SK-N-SH treated with all-trans-retinoic acid at 6 μM for 48 hours (cell line): ENCODE data around the gene ST8SIA1.

Source experiments
- ARNTL ChIP-seq: fragments of 450-650 bp; formaldehyde crosslinking; IDR thresholded peaks from 2 replicates; pipeline ENCODE4 v1.5.0; 2020; ENCODE audit warnings: low read depth, mild to moderate bottlenecking, moderate library complexity, borderline replicate concordance
- BACH2 ChIP-seq: fragments of 250-450 bp; sonication (Bioruptor Pico); IDR thresholded peaks from 2 replicates; pipeline ENCODE4 v1.9.0; 2021; ENCODE audit warnings: mild to moderate bottlenecking, borderline replicate concordance
- GLIS3 ChIP-seq: fragments of 250-450 bp; sonication (Bioruptor Pico); IDR thresholded peaks from 2 replicates; pipeline ENCODE4 v1.5.0; 2020; ENCODE audit warnings: mild to moderate bottlenecking, moderate library complexity
- PATZ1 ChIP-seq: fragments of 250-450 bp; sonication (Bioruptor Pico); IDR thresholded peaks from 2 replicates; pipeline ENCODE4 v1.8.0; 2020; ENCODE audit warnings: mild to moderate bottlenecking, moderate library complexity, borderline replicate concordance
- POU6F1 ChIP-seq: fragments of 250-450 bp; sonication (Bioruptor Pico); IDR thresholded peaks from 2 replicates; pipeline ENCODE4 v1.8.0; 2021; ENCODE audit warnings: low read depth, mild to moderate bottlenecking, moderate library complexity, borderline replicate concordance
- PPARA ChIP-seq: fragments of 250-450 bp; sonication (Bioruptor Pico); IDR thresholded peaks from 2 replicates; pipeline ENCODE4 v1.5.0; 2020; ENCODE audit warnings: mild to moderate bottlenecking, borderline replicate concordance
- RARB ChIP-seq: fragments of 250-450 bp; sonication (Bioruptor Pico); IDR thresholded peaks from 2 replicates; pipeline ENCODE4 v1.8.0; 2021; ENCODE audit warnings: mild to moderate bottlenecking, moderate library complexity
- TCF4 ChIP-seq: fragments of 250-450 bp; sonication (Bioruptor Pico); IDR thresholded peaks from 2 replicates; pipeline ENCODE4 v1.8.0; 2021; ENCODE audit warnings: mild to moderate bottlenecking, moderate library complexity, borderline replicate concordance
- TOX ChIP-seq: fragments of 250-450 bp; sonication (Bioruptor Pico); IDR thresholded peaks from 2 replicates; pipeline ENCODE4 v1.8.0; 2021; ENCODE audit warnings: mild to moderate bottlenecking, moderate library complexity, borderline replicate concordance
- ZFP3 ChIP-seq: fragments of 250-450 bp; sonication (Bioruptor Pico); IDR thresholded peaks from 2 replicates; pipeline ENCODE4 v1.5.0; 2020; ENCODE audit warnings: mild to moderate bottlenecking, moderate library complexity
- ZFP30 ChIP-seq: fragments of 450-650 bp; formaldehyde crosslinking; IDR thresholded peaks from 2 replicates; pipeline ENCODE4 v1.5.0; 2022; ENCODE audit warnings: mild to moderate bottlenecking, moderate library complexity
- ZNF70 ChIP-seq: fragments of 450-650 bp; formaldehyde crosslinking; IDR thresholded peaks from 2 replicates; pipeline ENCODE4 v1.5.0; 2020; ENCODE audit warnings: mild to moderate bottlenecking, moderate library complexity
- ZNF8 ChIP-seq: fragments of 450-650 bp; formaldehyde crosslinking; IDR thresholded peaks from 2 replicates; pipeline ENCODE4 v1.5.0; 2020; ENCODE audit warnings: mild to moderate bottlenecking, moderate library complexity
- TF ChIP-seq, protein P1 (sequence below): fragments of 250-450 bp; sonication (Bioruptor Pico); IDR thresholded peaks from 2 replicates; pipeline ENCODE4 v1.5.0; 2020; ENCODE audit warnings: mild to moderate bottlenecking, moderate library complexity

DNA sequence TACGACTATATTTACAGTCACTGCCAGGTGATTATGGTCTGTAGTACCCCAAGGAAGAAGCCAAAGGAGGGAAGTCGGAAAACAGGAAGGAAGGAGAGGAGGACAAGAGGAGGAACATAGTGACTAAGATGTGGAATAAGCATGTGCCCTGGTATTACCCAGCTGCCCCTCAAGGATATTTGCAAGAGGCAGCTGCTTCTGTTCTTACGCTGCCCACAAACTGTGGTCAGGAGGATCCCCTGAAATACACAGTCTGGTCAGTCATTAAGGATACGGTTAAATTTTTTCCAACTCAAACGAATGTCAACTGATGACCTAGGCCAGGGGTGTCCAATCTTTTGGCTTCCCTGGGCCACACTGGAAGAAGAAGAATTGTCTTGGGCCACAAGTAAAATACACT, 162.0 kb downstream of the ST8SIA1 start:
- TF ChIP-seq PPARA (no peak), ARNTL (CRISPR knock-in tag) (no peak), ZNF70 (no peak), ZNF8 (CRISPR knock-in tag) (no peak), ZFP3 (CRISPR knock-in tag) (no peak), TOX (no peak), BACH2 (CRISPR knock-in tag) (no peak), GLIS3 (CRISPR knock-in tag) (no peak), RARB (no peak), PATZ1 (CRISPR knock-in tag) (no peak), POU6F1 (no peak), ZFP30 (no peak), TCF4 (CRISPR knock-in tag) (no peak)
- TF ChIP-seq, protein P1, sequence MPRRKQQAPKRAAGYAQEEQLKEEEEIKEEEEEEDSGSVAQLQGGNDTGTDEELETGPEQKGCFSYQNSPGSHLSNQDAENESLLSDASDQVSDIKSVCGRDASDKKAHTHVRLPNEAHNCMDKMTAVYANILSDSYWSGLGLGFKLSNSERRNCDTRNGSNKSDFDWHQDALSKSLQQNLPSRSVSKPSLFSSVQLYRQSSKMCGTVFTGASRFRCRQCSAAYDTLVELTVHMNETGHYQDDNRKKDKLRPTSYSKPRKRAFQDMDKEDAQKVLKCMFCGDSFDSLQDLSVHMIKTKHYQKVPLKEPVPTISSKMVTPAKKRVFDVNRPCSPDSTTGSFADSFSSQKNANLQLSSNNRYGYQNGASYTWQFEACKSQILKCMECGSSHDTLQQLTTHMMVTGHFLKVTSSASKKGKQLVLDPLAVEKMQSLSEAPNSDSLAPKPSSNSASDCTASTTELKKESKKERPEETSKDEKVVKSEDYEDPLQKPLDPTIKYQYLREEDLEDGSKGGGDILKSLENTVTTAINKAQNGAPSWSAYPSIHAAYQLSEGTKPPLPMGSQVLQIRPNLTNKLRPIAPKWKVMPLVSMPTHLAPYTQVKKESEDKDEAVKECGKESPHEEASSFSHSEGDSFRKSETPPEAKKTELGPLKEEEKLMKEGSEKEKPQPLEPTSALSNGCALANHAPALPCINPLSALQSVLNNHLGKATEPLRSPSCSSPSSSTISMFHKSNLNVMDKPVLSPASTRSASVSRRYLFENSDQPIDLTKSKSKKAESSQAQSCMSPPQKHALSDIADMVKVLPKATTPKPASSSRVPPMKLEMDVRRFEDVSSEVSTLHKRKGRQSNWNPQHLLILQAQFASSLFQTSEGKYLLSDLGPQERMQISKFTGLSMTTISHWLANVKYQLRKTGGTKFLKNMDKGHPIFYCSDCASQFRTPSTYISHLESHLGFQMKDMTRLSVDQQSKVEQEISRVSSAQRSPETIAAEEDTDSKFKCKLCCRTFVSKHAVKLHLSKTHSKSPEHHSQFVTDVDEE: no peak
